NT2/D1 (cell line): ENCODE data around the gene TRIP6.

ENCODE experiments used
- SUZ12 ChIP-seq: IDR thresholded peaks from 2 replicates; pipeline ENCODE4 v1.6.1; 2011; ENCODE audit not compliant: insufficient read length, insufficient read depth; ENCODE audit errors: extremely low read depth
- YY1 ChIP-seq: IDR thresholded peaks from 2 replicates; pipeline ENCODE4 v1.6.1; 2011; ENCODE audit not compliant: insufficient read length, insufficient read depth
- ZNF274 ChIP-seq: IDR thresholded peaks from 2 replicates; pipeline ENCODE4 v1.6.1; 2011; ENCODE audit warnings: mild to moderate bottlenecking, low read depth, low read length

GRCh38 chr7:100901921-100902332 is 34.7 kb downstream of the TRIP6 start:
- TF ChIP-seq SUZ12 (no peak), YY1 (no peak), ZNF274 (no peak)
